A549 (cell line): ENCODE data around the gene JOSD1. TPM values are rescaled to one million over a fixed set of nuclear protein-coding genes. Genes with fewer than 3 reads are reported as not detected.

Experiments used
- ATAC-seq, 2 experiments: fragments of 200-7000 bp in 1 of 2; fragments of >200 bp in 1 of 2; cut with Nextera tagmentation in 1 of 2; cut with Tn5 transposase in 1 of 2; 3 replicates each; pipeline versions ENCODE4 v1.8.0 to v1.9.1; 2018 to 2020; ENCODE audit warnings: mild to moderate bottlenecking in 1 of 2, moderate library complexity in 1 of 2
- CTCF ChIA-PET: fragments of 300-600 bp; sonication (Branson Sonifier 250); formaldehyde crosslinking; extraction: SDS; loops from one replicate; lab custom pipeline; 2021; ENCODE audit warnings: antibody characterized with exemption, inconsistent platforms; lab: Yijun Ruan, JAX
- POLR2A ChIA-PET: fragments of 350-600 bp; formaldehyde crosslinking; extraction: SDS; loops from one replicate; lab custom pipeline; 2021; ENCODE audit warnings: antibody characterized with exemption, inconsistent platforms; lab: Yijun Ruan, JAX
- DNase-seq, 2 experiments: peaks; one replicate each; pipeline versions ENCODE4 v3.0.0 to v3.0.0-alpha.2; 2011 to 2016; ENCODE audit warnings: low read depth in 1 of 2, low spot score in 1 of 2
- FAIRE-seq: peaks from 2 replicates; lab custom pipeline; 2011; peaks lifted over from hg19 to GRCh38; lab: Jason Lieb, UNC
- H3K27ac ChIP-seq, 2 experiments: fragments of >200 bp; sonication (Bioruptor Twin); formaldehyde crosslinking; 3 replicates each; pipeline ENCODE4 v1.5.1; 2016 to 2017
- H3K4me1 ChIP-seq: fragments of >200 bp; sonication (Bioruptor Twin); formaldehyde crosslinking; 3 replicates; pipeline ENCODE4 v1.6.1; 2016
- H3K4me2 ChIP-seq: fragments of >200 bp; sonication (Bioruptor Twin); formaldehyde crosslinking; 3 replicates; pipeline ENCODE4 v1.6.1; 2016
- H3K4me3 ChIP-seq: fragments of >200 bp; sonication (Bioruptor Twin); formaldehyde crosslinking; 3 replicates; pipeline ENCODE4 v1.5.1; 2016
- H3K9me3 ChIP-seq: fragments of >200 bp; sonication (Bioruptor Twin); formaldehyde crosslinking; 3 replicates; pipeline ENCODE4 v1.6.1; 2016
- CBX2 ChIP-seq: fragments of 200-600 bp; sonication (generic); IDR thresholded peaks from 2 replicates; pipeline ENCODE4 v1.6.1; 2016; ENCODE audit warnings: low read depth, mild to moderate bottlenecking, borderline replicate concordance
- CEBPB ChIP-seq, 2 experiments: fragments of >200 bp in 1 of 2; sonication (Bioruptor Twin) in 1 of 2; formaldehyde crosslinking in 1 of 2; IDR thresholded peaks; 2 replicates each; pipeline ENCODE4 v1.6.1; 2012 to 2016
- CHD4 ChIP-seq: fragments of 200-600 bp; sonication (generic); IDR thresholded peaks from 2 replicates; pipeline ENCODE4 v1.6.1; 2016; ENCODE audit warnings: antibody characterized with exemption, mild to moderate bottlenecking, borderline replicate concordance
- EHMT2 ChIP-seq: fragments of 200-600 bp; sonication (generic); IDR thresholded peaks from 2 replicates; pipeline ENCODE4 v1.6.1; 2016; ENCODE audit warnings: antibody characterized with exemption, low read depth, mild to moderate bottlenecking, moderate library complexity
- EP300 ChIP-seq, 2 experiments: fragments of >200 bp; sonication (Bioruptor Twin); formaldehyde crosslinking; IDR thresholded peaks; 2 replicates in 1 of 2; 3 replicates in 1 of 2; pipeline ENCODE4 v1.6.1; 2016 to 2017
- ESRRA ChIP-seq: fragments of 150-350 bp; IDR thresholded peaks from 2 replicates; pipeline ENCODE4 v1.6.1; 2014; ENCODE audit warnings: mild to moderate bottlenecking, low read length, borderline replicate concordance
- FOSB ChIP-seq: fragments of 250-450 bp; sonication (Bioruptor Pico); IDR thresholded peaks from 2 replicates; pipeline ENCODE4 v1.5.0; 2020; ENCODE audit warnings: mild to moderate bottlenecking, moderate library complexity
- HES2 ChIP-seq: fragments of >200 bp; sonication (Bioruptor Twin); formaldehyde crosslinking; IDR thresholded peaks from 2 replicates; pipeline ENCODE4 v1.6.1; 2016
- JUN ChIP-seq, 2 experiments: fragments of >200 bp; sonication (Bioruptor Twin); formaldehyde crosslinking; IDR thresholded peaks; 2 replicates in 1 of 2; 3 replicates in 1 of 2; pipeline ENCODE4 v1.6.1; 2016 to 2017
- KDM1A ChIP-seq: fragments of 200-600 bp; sonication (generic); IDR thresholded peaks from 2 replicates; pipeline ENCODE4 v1.6.1; 2016; ENCODE audit warnings: low read depth, mild to moderate bottlenecking
- KDM5A ChIP-seq: fragments of 200-600 bp; sonication (generic); IDR thresholded peaks from 2 replicates; pipeline ENCODE4 v1.6.1; 2016; ENCODE audit warnings: antibody characterized with exemption, mild to moderate bottlenecking
- MAFK ChIP-seq: fragments of 450-650 bp; IDR thresholded peaks from 2 replicates; pipeline ENCODE4 v1.6.1; 2014; ENCODE audit not compliant: partially characterized antibody
- NFE2L2 ChIP-seq: fragments of 150-350 bp; conservative IDR thresholded peaks from 2 replicates; pipeline ENCODE4 v1.6.1; 2014; ENCODE audit warnings: low read length
- NPAS2 ChIP-seq: fragments of 250-450 bp; sonication (Bioruptor Pico); IDR thresholded peaks from 2 replicates; pipeline ENCODE4 v1.8.0; 2022; ENCODE audit warnings: mild to moderate bottlenecking, moderate library complexity, borderline replicate concordance
- NR3C1 ChIP-seq: fragments of >200 bp; sonication (Bioruptor Twin); formaldehyde crosslinking; IDR thresholded peaks from 3 replicates; pipeline ENCODE4 v1.6.1; 2017
- POLR2A ChIP-seq: IDR thresholded peaks from 2 replicates; pipeline ENCODE4 v1.6.1; 2012; ENCODE audit warnings: mild to moderate bottlenecking, low read length
- RAD21 ChIP-seq, 2 experiments: fragments of >200 bp in 1 of 2; sonication (Bioruptor Twin) in 1 of 2; formaldehyde crosslinking in 1 of 2; IDR thresholded peaks in 1 of 2; conservative IDR thresholded peaks in 1 of 2; 2 replicates in 1 of 2; 3 replicates in 1 of 2; pipeline ENCODE4 v1.6.1; 2012 to 2018; ENCODE audit warnings: inconsistent platforms in 1 of 2
- RCOR1 ChIP-seq: fragments of 150-350 bp; IDR thresholded peaks from 2 replicates; pipeline ENCODE4 v1.6.1; 2014; ENCODE audit warnings: antibody characterized with exemption, low read length, low read depth
- RNF2 ChIP-seq: fragments of 200-600 bp; sonication (generic); IDR thresholded peaks from 2 replicates; pipeline ENCODE4 v1.6.1; 2016; ENCODE audit warnings: low read depth, mild to moderate bottlenecking, antibody characterized with exemption, moderate library complexity, borderline replicate concordance
- SMC3 ChIP-seq: fragments of >200 bp; sonication (Bioruptor Twin); formaldehyde crosslinking; IDR thresholded peaks from 3 replicates; pipeline ENCODE4 v1.6.1; 2018; ENCODE audit warnings: inconsistent platforms
- ZNF302 ChIP-seq: fragments of 250-450 bp; sonication (Bioruptor Pico); IDR thresholded peaks from 2 replicates; pipeline ENCODE4 v1.9.0; 2021; ENCODE audit warnings: inconsistent platforms, mild to moderate bottlenecking, moderate library complexity
- WGBS: methylation state at CpG from one replicate; pipeline ENCODE4 v1.1.6; 2017; ENCODE audit errors: missing lambda C conversion rate; 5-methylcytosine and 5-hydroxymethylcytosine counted together
- polyA plus RNA-seq, 4 experiments: library from polyadenylated mRNA; depleted of rRNA in 3 of 4; stranded (reverse); fragments of >200 nt; fragmentation: RNase III in 1 of 4; extraction: RNeasy Plus Mini Kit Qiagen cat#74134 plus additional on column Dnase treatment in 1 of 4; gene quantifications; 2 replicates in 3 of 4; 3 replicates in 1 of 4; pipeline ENCODE4 v1.2.3, GENCODE V29; 2011 to 2017
- TF ChIP-seq, protein P1 (sequence below): fragments of >200 bp; sonication (Bioruptor Twin); formaldehyde crosslinking; IDR thresholded peaks from 3 replicates; pipeline ENCODE4 v1.5.1; 2016

The JOSD1 gene
- polyA plus RNA-seq, 2 of the 4 experiments (the other 2 are of a cell fraction), result 29.7 to 37.5 TPM

GRCh38 chr22:38740754-38741153, 40.0 kb upstream of the JOSD1 start:
- DNase-seq, result no peak
- ChIA-PET CTCF (interaction anchor here (0.7 to 3.1 kb wide), 8 partner anchors 9 to 129 kb away, joined by 3 to 10 read pairs (median 4); partner anchors contain the start of gene NPTXR), POLR2A (no interaction called here)
- Histone ChIP-seq H3K4me2 (no peak overlapping the region), H3K27ac (no peak overlapping the region), H3K4me3 (no peak overlapping the region), H3K9me3 (no peaks in the 10 kb centered on the region), H3K4me1 (no peaks in the 10 kb centered on the region)
- whole genome bisulfite sequencing, result 86% methylated on average over 5 of the region's 8 CpGs
- TF ChIP-seq RAD21 (conservative IDR thresholded peaks at IDR 0.05 in 1 of 2, IDR thresholded peaks at IDR 0.05 in 1 of 2), result peak in 1 of 2 experiments; percentile 10; a peak in 1 of 5 replicates
- TF ChIP-seq FOSB (CRISPR knock-in tag), result no peak
- ATAC-seq, result peak in 1 of 2 experiments; percentile 27; a peak in 1 of 6 replicates
- FAIRE-seq, result no peak

- no peak for DNase-seq
- TF ChIP-seq NFE2L2 (no peak), EHMT2 (no peak), ZNF302 (no peak), NR3C1 (no peak), KDM5A (no peak), CEBPB (IDR thresholded peaks at IDR 0.05) (no peak), HES2 (no peak), CHD4 (no peak), RCOR1 (no peak), EP300 (IDR thresholded peaks at IDR 0.05) (no peak), RAD21 (conservative IDR thresholded peaks at IDR 0.05 in 1 of 2, IDR thresholded peaks at IDR 0.05 in 1 of 2) (no peak), CBX2 (no peak), RNF2 (no peak), NPAS2 (CRISPR knock-in tag) (no peak), KDM1A (no peak), POLR2A (no peak), ESRRA (no peak), SMC3 (no peak)
- H3K27ac ChIP-seq, result no peak overlapping the region
- no peaks in the 10 kb centered on the region for H3K9me3 ChIP-seq
- WGBS, result 95% methylated on average over 5 of the region's 15 CpGs
- POLR2A ChIA-PET, result no interaction called here
- no peak overlapping the region for H3K4me3 ChIP-seq
- no peak overlapping the region for H3K4me2 ChIP-seq
- no peaks in the 10 kb centered on the region for H3K4me1 ChIP-seq
- no peak for ATAC-seq
- FAIRE-seq, result no peak
- CTCF ChIA-PET, result interaction anchor here (1.0 to 3.1 kb wide), 8 partner anchors 8 to 130 kb away, joined by 3 to 10 read pairs (median 4); partner anchors contain the start of gene NPTXR
Observed at GRCh38 chr22:38740116-38740723, 39.5 kb upstream of the JOSD1 start.

GRCh38 chr22:38739300-38740055, 38.7 kb upstream of the JOSD1 start:
- ChIA-PET CTCF (interaction anchor here (1.1 to 7.4 kb wide), 6 partner anchors 10 to 131 kb away, joined by 3 to 69 read pairs (median 6); partner anchors contain the start of gene NPTXR), POLR2A (no interaction called here)
- ATAC-seq (no peak), FAIRE-seq (no peak), DNase-seq (no peak)
- 91% methylated on average over 7 of the region's 20 CpGs for WGBS
- TF ChIP-seq, protein P1, sequence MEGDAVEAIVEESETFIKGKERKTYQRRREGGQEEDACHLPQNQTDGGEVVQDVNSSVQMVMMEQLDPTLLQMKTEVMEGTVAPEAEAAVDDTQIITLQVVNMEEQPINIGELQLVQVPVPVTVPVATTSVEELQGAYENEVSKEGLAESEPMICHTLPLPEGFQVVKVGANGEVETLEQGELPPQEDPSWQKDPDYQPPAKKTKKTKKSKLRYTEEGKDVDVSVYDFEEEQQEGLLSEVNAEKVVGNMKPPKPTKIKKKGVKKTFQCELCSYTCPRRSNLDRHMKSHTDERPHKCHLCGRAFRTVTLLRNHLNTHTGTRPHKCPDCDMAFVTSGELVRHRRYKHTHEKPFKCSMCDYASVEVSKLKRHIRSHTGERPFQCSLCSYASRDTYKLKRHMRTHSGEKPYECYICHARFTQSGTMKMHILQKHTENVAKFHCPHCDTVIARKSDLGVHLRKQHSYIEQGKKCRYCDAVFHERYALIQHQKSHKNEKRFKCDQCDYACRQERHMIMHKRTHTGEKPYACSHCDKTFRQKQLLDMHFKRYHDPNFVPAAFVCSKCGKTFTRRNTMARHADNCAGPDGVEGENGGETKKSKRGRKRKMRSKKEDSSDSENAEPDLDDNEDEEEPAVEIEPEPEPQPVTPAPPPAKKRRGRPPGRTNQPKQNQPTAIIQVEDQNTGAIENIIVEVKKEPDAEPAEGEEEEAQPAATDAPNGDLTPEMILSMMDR, result no peak
- TF ChIP-seq KDM5A (no peak), KDM1A (no peak), RNF2 (no peak), ESRRA (no peak), MAFK (no peak), JUN (IDR thresholded peaks at IDR 0.05) (no peak)
- Histone ChIP-seq H3K4me2 (no peak overlapping the region), H3K27ac (no peak overlapping the region), H3K9me3 (no peaks in the 10 kb centered on the region), H3K4me1 (no peaks in the 10 kb centered on the region), H3K4me3 (no peak overlapping the region)
